MM.1S (cell line): Measurements from ENCODE around the gene COQ8B.

ENCODE experiments used
- DNase-seq: peaks from one replicate; pipeline ENCODE4 v3.0.0-alpha.2; 2015
- H2AFZ ChIP-seq: fragments of 300-600 bp; sonication (generic); 2 replicates; pipeline ENCODE4 v1.6.0; 2016; ENCODE audit warnings: antibody characterized with exemption, low read length
- H3F3A ChIP-seq: fragments of 300-600 bp; sonication (generic); 2 replicates; pipeline ENCODE4 v1.6.1; 2016; ENCODE audit warnings: mild to moderate bottlenecking, antibody characterized with exemption, low read length, moderate library complexity, mixed read lengths; ENCODE audit not compliant: insufficient read depth
- H3K27ac ChIP-seq: fragments of 300-600 bp; sonication (generic); 2 replicates; pipeline ENCODE4 v1.5.1; 2016; ENCODE audit warnings: mild to moderate bottlenecking, low read length
- H3K27me3 ChIP-seq: fragments of 300-600 bp; sonication (generic); replicated peaks from 2 replicates; pipeline ENCODE4 v1.6.0; 2016; ENCODE audit warnings: low read length; ENCODE audit not compliant: insufficient read depth
- H3K36me3 ChIP-seq: fragments of 300-600 bp; sonication (generic); replicated peaks from 2 replicates; pipeline ENCODE4 v1.6.1; 2016; ENCODE audit warnings: mild to moderate bottlenecking, low read length, mixed read lengths; ENCODE audit not compliant: insufficient read depth
- H3K4me1 ChIP-seq: fragments of 300-600 bp; sonication (generic); 2 replicates; pipeline ENCODE4 v1.6.1; 2016; ENCODE audit warnings: low read length, mixed read lengths
- H3K4me2 ChIP-seq: fragments of 300-600 bp; sonication (generic); 2 replicates; pipeline ENCODE4 v1.6.0; 2016; ENCODE audit warnings: low read depth, low read length
- H3K4me3 ChIP-seq: fragments of 300-600 bp; sonication (generic); 2 replicates; pipeline ENCODE4 v1.5.1; 2016; ENCODE audit warnings: low read length, mixed read lengths
- H3K79me2 ChIP-seq: fragments of 300-600 bp; sonication (generic); 2 replicates; pipeline ENCODE4 v1.6.1; 2016; ENCODE audit warnings: mixed run types, low read length, mixed read lengths
- H3K9ac ChIP-seq: fragments of 300-600 bp; sonication (generic); 2 replicates; pipeline ENCODE4 v1.6.1; 2016; ENCODE audit warnings: low read length, mixed read lengths
- H3K9me2 ChIP-seq: fragments of 300-600 bp; sonication (generic); replicated peaks from 2 replicates; pipeline ENCODE4 v1.6.1; 2016; ENCODE audit warnings: mild to moderate bottlenecking, low read length, mixed read lengths; ENCODE audit not compliant: insufficient read depth
- H3K9me3 ChIP-seq: fragments of 300-600 bp; sonication (generic); replicated peaks from 2 replicates; pipeline ENCODE4 v1.6.1; 2016; ENCODE audit warnings: mild to moderate bottlenecking, low read length, mixed read lengths; ENCODE audit not compliant: insufficient read depth
- H4K20me1 ChIP-seq: fragments of 300-600 bp; sonication (generic); 2 replicates; pipeline ENCODE4 v1.6.1; 2016; ENCODE audit warnings: mild to moderate bottlenecking, low read length, moderate library complexity, mixed read lengths; ENCODE audit not compliant: insufficient read depth
- CTCF ChIP-seq: fragments of 300-600 bp; sonication (generic); IDR thresholded peaks from 2 replicates; pipeline ENCODE4 v1.5.1; 2016; ENCODE audit warnings: antibody characterized with exemption, low read length, mixed read lengths
- EZH2 ChIP-seq: fragments of 300-600 bp; sonication (generic); optimal IDR thresholded peaks from 2 replicates; pipeline ENCODE3; 2017; ENCODE audit warnings: low read depth, mild to moderate bottlenecking, antibody characterized with exemption, low read length, mixed read lengths
- EZH2phosphoT487 ChIP-seq: fragments of 300-600 bp; sonication (generic); IDR thresholded peaks from 2 replicates; pipeline ENCODE4 v1.6.1; 2018; ENCODE audit warnings: antibody characterized with exemption, low read length

Gene COQ8B

DNA sequence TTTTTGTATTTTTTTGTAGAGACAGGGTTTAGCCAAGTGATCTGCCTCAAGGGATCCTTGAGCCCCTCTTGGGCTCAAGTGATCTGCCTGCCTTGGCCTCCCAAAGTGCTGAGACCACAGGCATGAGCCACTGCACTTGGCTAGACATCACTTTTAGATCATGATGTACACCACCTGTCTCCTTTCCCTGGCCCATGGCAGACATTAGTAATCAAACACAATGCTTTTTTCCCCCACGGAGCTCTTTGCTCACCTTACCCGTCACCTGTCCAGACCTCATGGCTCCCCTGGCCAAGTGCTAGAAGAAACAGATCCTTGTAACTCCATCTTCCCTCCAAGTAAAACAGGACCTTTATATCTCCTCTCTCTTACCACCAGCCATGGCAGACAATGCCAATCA is 44.6 kb downstream of the COQ8B start:
- Histone ChIP-seq H3K27ac (no peak overlapping the region), H4K20me1 (no peaks in the 10 kb centered on the region), H3F3A (no peaks in the 10 kb centered on the region), H3K9me3 (no peaks in the 10 kb centered on the region), H3K4me1 (no peaks in the 10 kb centered on the region), H3K79me2 (no peaks in the 10 kb centered on the region), H3K4me3 (no peak overlapping the region), H3K9me2 (no peaks in the 10 kb centered on the region), H3K4me2 (no peak overlapping the region), H2AFZ (no peak overlapping the region), H3K9ac (no peak overlapping the region), H3K27me3 (no peaks in the 10 kb centered on the region), H3K36me3 (no peaks in the 10 kb centered on the region)
- no peak for TF ChIP-seq EZH2
- TF ChIP-seq EZH2phosphoT487, result no peak
- no peak for TF ChIP-seq CTCF
- DNase-seq, result no peak

DNA sequence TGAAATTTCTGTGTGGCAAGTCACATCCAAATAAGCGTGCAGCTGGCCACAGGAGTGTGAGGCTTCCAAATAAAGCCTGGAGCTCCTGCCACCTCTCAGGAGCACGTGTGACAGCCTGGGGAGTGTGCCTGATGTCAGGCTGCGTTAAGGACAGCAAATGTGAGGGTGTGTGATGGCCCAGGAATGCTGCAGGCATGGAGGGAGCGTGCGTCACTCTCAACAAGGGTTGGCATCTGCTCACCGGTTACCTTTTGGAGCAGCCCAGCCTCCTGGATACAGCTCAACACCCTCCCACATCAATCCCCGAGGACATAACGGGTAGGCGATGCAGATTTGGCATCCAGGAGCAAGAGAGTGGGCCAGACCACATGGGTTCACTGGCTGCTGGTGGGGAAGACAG is 45.3 kb downstream of the COQ8B start:
- Histone ChIP-seq H2AFZ (no peak overlapping the region), H3K79me2 (no peaks in the 10 kb centered on the region), H3K9ac (no peak overlapping the region), H3K27me3 (no peaks in the 10 kb centered on the region), H3K4me1 (no peaks in the 10 kb centered on the region), H3K36me3 (no peaks in the 10 kb centered on the region), H3K9me3 (no peaks in the 10 kb centered on the region), H3K4me3 (no peak overlapping the region), H3F3A (no peaks in the 10 kb centered on the region), H3K27ac (no peak overlapping the region), H3K9me2 (no peaks in the 10 kb centered on the region), H4K20me1 (no peaks in the 10 kb centered on the region), H3K4me2 (no peak overlapping the region)
- DNase-seq, result no peak
- TF ChIP-seq CTCF, result no peak
- TF ChIP-seq EZH2phosphoT487, result no peak
- TF ChIP-seq EZH2, result no peak

- no peak overlapping the region for H3K4me2 ChIP-seq
- no peaks in the 10 kb centered on the region for H3K9me3 ChIP-seq
- H2AFZ ChIP-seq, result no peak overlapping the region
Measured at GRCh38 chr19:40668991-40669614, 47.6 kb downstream of the COQ8B start.

More at GRCh38 chr19:40668991-40669614, 47.6 kb downstream of the COQ8B start:
- Histone ChIP-seq H3K4me1 (no peaks in the 10 kb centered on the region), H3F3A (no peaks in the 10 kb centered on the region), H3K9me2 (no peaks in the 10 kb centered on the region), H3K36me3 (no peaks in the 10 kb centered on the region), H3K4me3 (no peak overlapping the region), H4K20me1 (no peaks in the 10 kb centered on the region), H3K27ac (no peak overlapping the region), H3K9ac (no peak overlapping the region), H3K27me3 (peaks cover under 1% of the 10 kb centered on the region; the same call in 1 of the 2 replicates), H3K79me2 (no peaks in the 10 kb centered on the region)
- no peak for DNase-seq
- TF ChIP-seq EZH2 (no peak), EZH2phosphoT487 (no peak), CTCF (no peak)
